ENCODE results near the gene ZNRF2.
"Not testable (repeated sequence)": the region's sequence is repeated elsewhere in the genome, so short reads cannot be mapped to it uniquely, and the experiment has no call there.

The ZNRF2 gene

DNA sequence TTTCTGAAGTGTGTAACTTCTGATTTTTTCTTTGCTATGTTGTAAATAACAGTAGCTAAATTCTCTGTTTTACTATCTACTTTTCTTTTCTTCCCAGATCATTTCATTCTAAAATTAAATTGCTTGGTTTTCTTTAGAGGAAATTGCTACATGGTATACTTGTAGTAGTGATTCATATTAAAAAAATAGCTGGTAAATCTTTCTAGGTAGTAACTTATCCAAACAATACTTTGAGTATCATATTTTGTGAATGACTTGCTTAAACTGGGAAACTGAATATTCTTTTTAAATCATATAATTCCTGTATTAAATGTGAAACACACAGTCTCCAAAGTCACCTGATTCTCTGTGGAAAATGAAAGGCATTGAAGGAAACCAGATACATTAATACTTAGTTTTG lies 85.5 kb downstream of the ZNRF2 start:
- no peaks in the 10 kb centered on the region; the same call in 1 of the 2 replicates for H3K36me3 ChIP-seq (ENCODE audit: control insufficient read depth, insufficient read depth, low read length)
- no peaks in the 10 kb centered on the region for H3K27me3 ChIP-seq (replicated peaks; ENCODE audit: control insufficient read depth, insufficient read depth, low read length)
- TF ChIP-seq, protein P1, sequence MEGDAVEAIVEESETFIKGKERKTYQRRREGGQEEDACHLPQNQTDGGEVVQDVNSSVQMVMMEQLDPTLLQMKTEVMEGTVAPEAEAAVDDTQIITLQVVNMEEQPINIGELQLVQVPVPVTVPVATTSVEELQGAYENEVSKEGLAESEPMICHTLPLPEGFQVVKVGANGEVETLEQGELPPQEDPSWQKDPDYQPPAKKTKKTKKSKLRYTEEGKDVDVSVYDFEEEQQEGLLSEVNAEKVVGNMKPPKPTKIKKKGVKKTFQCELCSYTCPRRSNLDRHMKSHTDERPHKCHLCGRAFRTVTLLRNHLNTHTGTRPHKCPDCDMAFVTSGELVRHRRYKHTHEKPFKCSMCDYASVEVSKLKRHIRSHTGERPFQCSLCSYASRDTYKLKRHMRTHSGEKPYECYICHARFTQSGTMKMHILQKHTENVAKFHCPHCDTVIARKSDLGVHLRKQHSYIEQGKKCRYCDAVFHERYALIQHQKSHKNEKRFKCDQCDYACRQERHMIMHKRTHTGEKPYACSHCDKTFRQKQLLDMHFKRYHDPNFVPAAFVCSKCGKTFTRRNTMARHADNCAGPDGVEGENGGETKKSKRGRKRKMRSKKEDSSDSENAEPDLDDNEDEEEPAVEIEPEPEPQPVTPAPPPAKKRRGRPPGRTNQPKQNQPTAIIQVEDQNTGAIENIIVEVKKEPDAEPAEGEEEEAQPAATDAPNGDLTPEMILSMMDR (IDR thresholded peaks at IDR 0.05; ENCODE audit: insufficient read depth, low read length, poor library complexity, severe bottlenecking), result no peak
- no peak overlapping the region for H3K4me3 ChIP-seq (replicated peaks; ENCODE audit: low read depth, low read length)
- DNase-seq (ENCODE audit: extremely low read depth, insufficient read length), result no peak

- Histone ChIP-seq H3K27me3 (replicated peaks; ENCODE audit: control insufficient read depth, insufficient read depth, low read length) (no peaks in the 10 kb centered on the region), H3K4me3 (replicated peaks; ENCODE audit: low read depth, low read length) (no peak overlapping the region), H3K36me3 (ENCODE audit: control insufficient read depth, insufficient read depth, low read length) (no peaks in the 10 kb centered on the region; the same call in 1 of the 2 replicates)
- DNase-seq (ENCODE audit: extremely low read depth, insufficient read length), result no peak
- TF ChIP-seq, protein P1 (IDR thresholded peaks at IDR 0.05; ENCODE audit: insufficient read depth, low read length, poor library complexity, severe bottlenecking), result no peak
Measured at GRCh38 chr7:30371321-30371720, 86.9 kb downstream of the ZNRF2 start.

DNA sequence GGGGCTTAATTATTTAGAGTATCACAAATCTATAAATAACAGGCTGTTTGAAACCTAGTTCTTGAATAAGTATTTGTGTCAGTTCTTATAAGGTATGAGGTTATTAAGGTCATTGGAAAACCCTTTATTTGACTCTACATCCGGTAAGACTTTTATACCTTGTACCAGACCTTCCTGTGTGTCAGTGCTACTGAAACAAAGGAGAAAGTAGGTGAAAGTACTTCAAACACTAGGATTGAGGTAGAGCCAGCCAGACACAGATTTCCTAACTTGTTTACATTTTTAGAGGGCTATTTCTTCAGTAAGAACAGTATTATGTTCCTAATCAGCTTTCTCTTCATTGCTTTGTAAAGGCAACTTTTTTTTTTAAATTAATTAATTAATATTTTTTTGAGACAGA lies 93.9 kb downstream of the ZNRF2 start:
- no peak for DNase-seq (ENCODE audit: extremely low read depth, insufficient read length)
- no peak overlapping the region for H3K4me3 ChIP-seq (replicated peaks; ENCODE audit: low read depth, low read length)
- no peaks in the 10 kb centered on the region for H3K27me3 ChIP-seq (replicated peaks; ENCODE audit: control insufficient read depth, insufficient read depth, low read length)
- no peaks in the 10 kb centered on the region for H3K36me3 ChIP-seq (ENCODE audit: control insufficient read depth, insufficient read depth, low read length)
- TF ChIP-seq, protein P1 (IDR thresholded peaks at IDR 0.05; ENCODE audit: insufficient read depth, low read length, poor library complexity, severe bottlenecking), result no peak

DNA sequence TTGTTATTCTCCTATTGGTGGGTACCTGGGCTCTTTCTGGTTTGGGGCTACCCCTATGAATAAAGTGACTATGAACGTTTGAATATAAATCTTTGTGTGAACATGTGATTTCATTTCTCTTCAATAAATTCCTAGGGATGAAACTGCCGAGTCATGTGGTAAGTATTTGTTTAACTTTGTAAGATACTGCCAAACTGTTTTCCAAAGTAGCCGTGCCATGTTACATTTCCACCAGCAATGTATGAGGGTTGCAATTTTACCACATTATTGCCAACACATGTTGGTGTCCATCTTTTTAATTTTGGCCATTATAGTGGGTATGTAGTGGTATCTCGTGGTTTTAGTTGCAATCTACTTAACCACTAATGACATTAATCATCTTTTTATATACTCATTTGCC lies 94.7 kb downstream of the ZNRF2 start:
- DNase-seq (ENCODE audit: extremely low read depth, insufficient read length), result no peak
- Histone ChIP-seq H3K4me3 (replicated peaks; ENCODE audit: low read depth, low read length) (no peak overlapping the region), H3K36me3 (ENCODE audit: control insufficient read depth, insufficient read depth, low read length) (no peaks in the 10 kb centered on the region), H3K27me3 (replicated peaks; ENCODE audit: control insufficient read depth, insufficient read depth, low read length) (no peaks in the 10 kb centered on the region)
- TF ChIP-seq, protein P1 (IDR thresholded peaks at IDR 0.05; ENCODE audit: insufficient read depth, low read length, poor library complexity, severe bottlenecking), result no peak

- no peak overlapping the region for H3K4me3 ChIP-seq (replicated peaks; ENCODE audit: low read depth, low read length)
- TF ChIP-seq, protein P1 (IDR thresholded peaks at IDR 0.05; ENCODE audit: insufficient read depth, low read length, poor library complexity, severe bottlenecking), result no peak
- H3K27me3 ChIP-seq (replicated peaks; ENCODE audit: control insufficient read depth, insufficient read depth, low read length), result no peaks in the 10 kb centered on the region
- no peaks in the 10 kb centered on the region for H3K36me3 ChIP-seq (ENCODE audit: control insufficient read depth, insufficient read depth, low read length)
- DNase-seq (ENCODE audit: extremely low read depth, insufficient read length), result no peak
Measured at GRCh38 chr7:30379741-30380140, 95.3 kb downstream of the ZNRF2 start.

DNA sequence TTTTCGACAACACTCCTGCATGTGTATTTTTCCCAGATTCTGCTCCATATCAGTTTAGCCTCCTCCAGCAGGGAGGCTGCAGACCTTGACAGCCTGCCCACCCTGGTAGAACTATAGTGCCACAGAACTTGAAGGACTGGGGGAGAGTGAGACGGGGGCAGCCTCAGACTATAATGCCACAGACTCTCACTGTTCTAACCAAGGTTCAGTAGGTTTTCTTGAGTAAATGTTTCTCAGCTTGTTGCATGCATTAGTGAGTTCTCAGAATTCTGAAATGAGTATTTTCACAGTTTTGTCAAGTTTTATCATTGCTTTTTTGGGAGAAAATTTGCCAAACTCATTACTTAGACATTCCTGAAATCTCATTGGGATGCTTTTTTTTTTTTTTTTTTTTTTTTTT lies 95.9 kb downstream of the ZNRF2 start:
- TF ChIP-seq, protein P1 (IDR thresholded peaks at IDR 0.05; ENCODE audit: insufficient read depth, low read length, poor library complexity, severe bottlenecking), result no peak
- no peak for DNase-seq (ENCODE audit: extremely low read depth, insufficient read length)

GRCh38 chr7:30380824-30381223 lies 96.4 kb downstream of the ZNRF2 start:
- not testable (repeated sequence) for H3K27me3 ChIP-seq (replicated peaks; ENCODE audit: control insufficient read depth, insufficient read depth, low read length); H3K36me3 ChIP-seq (ENCODE audit: control insufficient read depth, insufficient read depth, low read length); DNase-seq (ENCODE audit: extremely low read depth, insufficient read length); H3K4me3 ChIP-seq (replicated peaks; ENCODE audit: low read depth, low read length)

More for the DNA sequence above, 95.9 kb downstream of the ZNRF2 start:
- no peaks in the 10 kb centered on the region for H3K27me3 ChIP-seq (replicated peaks; ENCODE audit: control insufficient read depth, insufficient read depth, low read length)
- H3K36me3 ChIP-seq (ENCODE audit: control insufficient read depth, insufficient read depth, low read length), result no peaks in the 10 kb centered on the region
- H3K4me3 ChIP-seq (replicated peaks; ENCODE audit: low read depth, low read length), result no peak overlapping the region

All from GM06990 (cell line).